Naive thymus-derived CD4-positive, alpha-beta T cell (primary cell): Measurements from ENCODE around the gene MRPL43. TPM values are rescaled to one million over a fixed set of nuclear protein-coding genes. Genes with fewer than 3 reads are reported as not detected.
"Not testable (repeated sequence)": the region's sequence is repeated elsewhere in the genome, so short reads cannot be mapped to it uniquely, and the experiment has no call there.

Experiments
- ATAC-seq: fragments of 150-1000 bp; cut with Tn5 transposase; 2 replicates; pipeline ENCODE4 v1.10.0; 2021; ENCODE audit warnings: mild to moderate bottlenecking, moderate library complexity
- CTCF ChIA-PET: fragments of 350-600 bp; sonication (Branson Sonifier 250); formaldehyde crosslinking; loops from one replicate; lab custom pipeline; 2021; ENCODE audit warnings: antibody characterized with exemption; lab: Charles Lee
- POLR2A ChIA-PET: fragments of 350-600 bp; sonication (Branson Sonifier 250); formaldehyde crosslinking; loops from one replicate; lab custom pipeline; 2021; ENCODE audit warnings: antibody characterized with exemption, inconsistent platforms; lab: Charles Lee
- DNase-seq, 9 donors: peaks; one replicate each; pipeline versions ENCODE4 v3.0.0 to v3.0.0-alpha.2; 2020 to 2022; ENCODE audit warnings: mixed read lengths in 1 of 9
- H3K27ac ChIP-seq: one replicate; pipeline ENCODE4 v1.7.0; 2013; ENCODE audit warnings: mild to moderate bottlenecking, low read depth, low read length, moderate library complexity
- H3K27me3 ChIP-seq, 2 donors: one replicate each; pipeline ENCODE4 v1.7.0; 2013; ENCODE audit warnings: low read length in 2 of 2, mild to moderate bottlenecking in 2 of 2, moderate library complexity in 2 of 2; ENCODE audit not compliant: control insufficient read depth in 2 of 2, insufficient read depth in 2 of 2
- H3K36me3 ChIP-seq, 3 experiments: 1 replicate in 2 of 3; 2 replicates in 1 of 3; pipeline ENCODE4 v1.7.0; 2013; ENCODE audit warnings: low read length in 3 of 3, mild to moderate bottlenecking in 3 of 3, moderate library complexity in 1 of 3; ENCODE audit not compliant: insufficient read depth in 3 of 3, control insufficient read depth in 2 of 3
- H3K4me1 ChIP-seq, 2 donors: one replicate each; pipeline ENCODE4 v1.7.0; 2013; ENCODE audit warnings: low read length in 2 of 2, mild to moderate bottlenecking in 2 of 2, moderate library complexity in 1 of 2; ENCODE audit not compliant: control insufficient read depth in 2 of 2, insufficient read depth in 2 of 2
- H3K4me3 ChIP-seq: 2 replicates; pipeline ENCODE4 v1.7.0; 2013; ENCODE audit warnings: mild to moderate bottlenecking, low read length
- H3K9me3 ChIP-seq, 3 experiments: 1 replicate in 2 of 3; 2 replicates in 1 of 3; pipeline ENCODE4 v1.7.0; 2013; ENCODE audit warnings: low read length in 3 of 3; ENCODE audit not compliant: control insufficient read depth in 2 of 3
- H3K27ac Mint-ChIP-seq, 9 donors: one replicate each; pipeline ENCODE4 v1.8.0; 2020 to 2022; ENCODE audit warnings: mixed read lengths in 9 of 9, mild to moderate bottlenecking in 8 of 9, moderate library complexity in 5 of 9, inconsistent platforms in 2 of 9
- H3K27me3 Mint-ChIP-seq, 5 donors: one replicate each; pipeline ENCODE4 v1.8.0; 2021 to 2022; ENCODE audit warnings: mixed read lengths in 5 of 5, mild to moderate bottlenecking in 1 of 5
- H3K36me3 Mint-ChIP-seq, 5 donors: one replicate each; pipeline ENCODE4 v1.8.0; 2020 to 2022; ENCODE audit warnings: mixed read lengths in 5 of 5, mild to moderate bottlenecking in 3 of 5, inconsistent platforms in 1 of 5
- H3K4me1 Mint-ChIP-seq, 7 donors: one replicate each; pipeline ENCODE4 v1.8.0; 2020 to 2022; ENCODE audit warnings: mixed read lengths in 7 of 7, mild to moderate bottlenecking in 3 of 7, inconsistent platforms in 1 of 7
- H3K4me3 Mint-ChIP-seq, 10 donors: one replicate each; pipeline ENCODE4 v1.8.0; 2020 to 2022; ENCODE audit warnings: mild to moderate bottlenecking in 10 of 10, mixed read lengths in 10 of 10, moderate library complexity in 6 of 10, inconsistent platforms in 2 of 10
- H3K9me3 Mint-ChIP-seq, 11 donors: one replicate each; pipeline ENCODE4 v1.8.0; 2020 to 2022; ENCODE audit warnings: mixed read lengths in 11 of 11, mild to moderate bottlenecking in 4 of 11, inconsistent platforms in 1 of 11, moderate library complexity in 1 of 11
- intact Hi-C, 2 donors: fragments of 100-400 bp; cut with micrococcal nuclease; formaldehyde crosslinking; loops; one replicate each; pipeline ENCODE4 v1.15.1; 2023
- polyA plus RNA-seq, 2 donors: library from polyadenylated mRNA; unstranded; fragments of 300-500 nt; fragmentation: Illumina TruSeq; gene quantifications; one replicate each; pipeline ENCODE4 v1.2.3, GENCODE V29; 2021
- total RNA-seq, 6 experiments: library from RNA in 5 of 6; stranded (reverse) in 5 of 6; gene quantifications; 1 replicate in 5 of 6; 2 replicates in 1 of 6; pipeline ENCODE4 v1.2.3 and lab custom pipeline; 2021 to 2026

MRPL43 gene
- total and polyA plus RNA-seq, 7 experiments from 2014 or later: 35.8 to 149 (median 68.3) TPM

DNA sequence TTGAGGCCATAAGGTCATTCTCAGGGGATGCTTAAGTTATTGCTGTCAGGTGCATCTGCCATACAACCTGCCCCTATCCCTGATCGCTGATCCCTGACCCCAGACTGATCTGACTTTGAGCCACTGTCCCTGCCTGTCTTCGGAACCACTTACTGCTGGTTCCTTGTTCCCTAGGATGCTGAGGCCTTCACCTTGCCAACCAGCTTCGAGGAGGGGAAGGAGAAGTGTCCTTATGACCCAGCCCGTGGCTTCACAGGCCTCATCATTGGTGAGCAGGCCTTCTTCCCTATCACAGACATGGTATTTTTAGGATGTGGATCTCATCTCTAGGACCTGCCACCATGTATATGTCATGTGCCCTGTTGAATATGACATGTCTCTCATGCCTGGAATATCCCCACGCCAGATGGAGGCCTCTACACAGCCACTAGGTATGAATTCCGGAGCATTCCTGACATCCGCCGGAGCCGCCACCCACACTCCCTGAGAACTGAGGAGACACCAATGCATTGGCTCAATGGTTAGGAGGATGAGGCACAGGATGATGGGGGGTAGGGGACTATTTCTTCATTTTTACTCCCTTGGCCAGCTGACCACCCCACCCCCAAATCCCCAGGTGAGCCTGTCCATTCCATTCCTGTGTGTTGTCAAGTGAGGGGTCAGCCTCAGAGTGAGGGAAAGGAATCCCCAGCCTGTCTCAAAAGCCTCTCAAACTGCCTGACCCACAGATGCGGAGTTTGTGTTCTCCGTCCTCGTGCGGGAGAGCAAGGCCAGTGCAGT lies 9.0 kb downstream of the MRPL43 start:
- ChIA-PET POLR2A (no interaction called here), CTCF (interaction anchor here (1.1 kb wide), 1 partner anchor 38 kb away, joined by 3 read pairs; no protein-coding TSS in a partner anchor)
- no peak for DNase-seq
- Mint-ChIP-seq H3K36me3 (peaks cover 0 to 23% (median 5%) of the 10 kb centered on the region in 5 donors), H3K4me1 (peaks cover 0 to 16% (median 0%) of the 10 kb centered on the region in 7 donors), H3K27ac (peak overlapping the region in 2 of 9 donors; percentile 38 to 58), H3K9me3 (no peaks in the 10 kb centered on the region), H3K27me3 (no peaks in the 10 kb centered on the region), H3K4me3 (no peak overlapping the region)
- H3K27ac ChIP-seq: no peak overlapping the region
- H3K27me3 ChIP-seq: no peaks in the 10 kb centered on the region
- no peaks in the 10 kb centered on the region for H3K4me1 ChIP-seq
- no peak overlapping the region for H3K4me3 ChIP-seq
- intact Hi-C loops: no loop called here
- peaks cover 0 to 39% (median 0%) of the 10 kb centered on the region in 3 experiments for H3K36me3 ChIP-seq
- no peaks in the 10 kb centered on the region for H3K9me3 ChIP-seq
- no peak for ATAC-seq

DNA sequence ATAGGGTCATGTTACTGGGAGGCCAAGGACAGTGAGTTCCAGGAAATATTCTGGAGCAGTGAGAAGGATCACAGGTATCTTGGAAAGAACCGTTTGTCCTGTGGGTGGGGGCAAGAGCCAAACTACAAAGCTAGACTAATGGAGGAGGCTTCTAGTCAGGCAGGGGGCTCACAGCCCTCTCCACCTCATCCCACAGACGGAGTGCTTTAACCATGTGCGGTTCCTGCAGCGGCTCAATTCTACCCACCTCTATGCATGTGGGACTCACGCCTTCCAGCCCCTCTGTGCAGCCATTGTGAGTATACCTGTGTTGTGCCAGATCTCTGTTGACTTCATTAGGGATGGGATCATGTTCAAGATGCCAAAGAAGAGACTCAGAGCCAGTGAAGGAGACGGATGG lies 9.9 kb downstream of the MRPL43 start:
- H3K27ac Mint-ChIP-seq: peak overlapping the region in 1 of 9 donors; percentile 66

DNA sequence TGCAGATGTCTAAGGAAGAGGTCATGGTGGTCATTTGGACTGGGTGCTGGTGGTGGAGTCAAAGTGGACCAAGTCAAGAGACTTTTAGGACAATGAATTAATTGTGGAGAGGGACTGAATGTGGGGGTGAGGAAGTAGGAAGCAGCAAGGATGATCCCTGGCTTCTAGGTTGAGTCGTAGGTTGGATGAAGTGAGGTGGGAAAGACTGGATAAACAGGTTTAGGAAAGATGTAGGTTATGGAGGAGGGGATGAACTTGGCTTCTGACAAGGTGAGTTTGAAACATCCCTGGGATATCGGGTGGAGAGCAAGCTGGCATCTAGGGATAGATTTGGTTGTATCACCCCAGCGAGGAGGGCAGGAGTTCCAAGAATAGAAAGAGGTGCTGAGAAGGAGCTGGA lies 10.4 kb downstream of the MRPL43 start:
- H3K4me3 Mint-ChIP-seq: no peak overlapping the region
- Histone ChIP-seq H3K9me3 (no peaks in the 10 kb centered on the region), H3K4me1 (no peaks in the 10 kb centered on the region), H3K4me3 (no peak overlapping the region), H3K36me3 (peaks cover 0 to 31% (median 0%) of the 10 kb centered on the region in 3 experiments), H3K27me3 (no peaks in the 10 kb centered on the region), H3K27ac (no peak overlapping the region)
- H3K36me3 Mint-ChIP-seq: peaks cover 0 to 18% (median 0%) of the 10 kb centered on the region in 5 donors
- H3K9me3 Mint-ChIP-seq: no peaks in the 10 kb centered on the region
- DNase-seq (no peak), ATAC-seq (no peak)
- H3K27ac Mint-ChIP-seq: peak overlapping the region in 4 of 9 donors; percentile 2 to 66 (median 38)
- CTCF ChIA-PET: interaction anchor here (0.6 kb wide), 2 partner anchors 63 to 467 kb away, joined by 3 to 7 read pairs; no protein-coding TSS in a partner anchor
- intact Hi-C loops: no loop called here
- POLR2A ChIA-PET: interaction anchor here (1.2 kb wide), 1 partner anchor 12 kb away, joined by 3 read pairs; no protein-coding TSS in a partner anchor
- H3K27me3 Mint-ChIP-seq: no peaks in the 10 kb centered on the region
- peaks cover 0 to 8% (median 0%) of the 10 kb centered on the region in 7 donors for H3K4me1 Mint-ChIP-seq

More for the DNA sequence above, 9.9 kb downstream of the MRPL43 start:
- Histone ChIP-seq H3K9me3 (no peaks in the 10 kb centered on the region), H3K4me3 (no peak overlapping the region), H3K36me3 (peaks cover 0 to 31% (median 0%) of the 10 kb centered on the region in 3 experiments), H3K4me1 (no peaks in the 10 kb centered on the region), H3K27me3 (no peaks in the 10 kb centered on the region), H3K27ac (no peak overlapping the region)
- ChIA-PET POLR2A (interaction anchor here (1.2 kb wide), 1 partner anchor 13 kb away, joined by 3 read pairs; no protein-coding TSS in a partner anchor), CTCF (interaction anchor here (0.6 to 1.1 kb wide), 2 partner anchors 39 to 468 kb away, joined by 3 read pairs; no protein-coding TSS in a partner anchor)
- ATAC-seq (no peak), DNase-seq (no peak)
- Mint-ChIP-seq H3K9me3 (no peaks in the 10 kb centered on the region), H3K36me3 (peaks cover 0 to 23% (median under 1%) of the 10 kb centered on the region in 5 donors), H3K4me1 (peaks cover 0 to 12% (median 0%) of the 10 kb centered on the region in 7 donors), H3K4me3 (no peak overlapping the region), H3K27me3 (no peaks in the 10 kb centered on the region)
- intact Hi-C loops: no loop called here

- CTCF ChIA-PET: interaction anchor here (0.7 to 1.0 kb wide), 2 partner anchors 23 to 30 kb away, joined by 3 read pairs; no protein-coding TSS in a partner anchor
- H3K4me3 ChIP-seq, ATAC-seq, H3K9me3 ChIP-seq, DNase-seq, H3K4me1 Mint-ChIP-seq, H3K27me3 ChIP-seq, H3K27ac Mint-ChIP-seq, H3K4me1 ChIP-seq, H3K36me3 Mint-ChIP-seq, H3K27me3 Mint-ChIP-seq, intact Hi-C loops, H3K4me3 Mint-ChIP-seq, H3K27ac ChIP-seq, H3K9me3 Mint-ChIP-seq, POLR2A ChIA-PET: not testable (repeated sequence)
- H3K36me3 ChIP-seq: peaks cover 0 to 18% (median 0%) of the 10 kb centered on the region in 3 experiments
Measured at GRCh38 chr10:100975397-100975796, 11.9 kb downstream of the MRPL43 start.

DNA sequence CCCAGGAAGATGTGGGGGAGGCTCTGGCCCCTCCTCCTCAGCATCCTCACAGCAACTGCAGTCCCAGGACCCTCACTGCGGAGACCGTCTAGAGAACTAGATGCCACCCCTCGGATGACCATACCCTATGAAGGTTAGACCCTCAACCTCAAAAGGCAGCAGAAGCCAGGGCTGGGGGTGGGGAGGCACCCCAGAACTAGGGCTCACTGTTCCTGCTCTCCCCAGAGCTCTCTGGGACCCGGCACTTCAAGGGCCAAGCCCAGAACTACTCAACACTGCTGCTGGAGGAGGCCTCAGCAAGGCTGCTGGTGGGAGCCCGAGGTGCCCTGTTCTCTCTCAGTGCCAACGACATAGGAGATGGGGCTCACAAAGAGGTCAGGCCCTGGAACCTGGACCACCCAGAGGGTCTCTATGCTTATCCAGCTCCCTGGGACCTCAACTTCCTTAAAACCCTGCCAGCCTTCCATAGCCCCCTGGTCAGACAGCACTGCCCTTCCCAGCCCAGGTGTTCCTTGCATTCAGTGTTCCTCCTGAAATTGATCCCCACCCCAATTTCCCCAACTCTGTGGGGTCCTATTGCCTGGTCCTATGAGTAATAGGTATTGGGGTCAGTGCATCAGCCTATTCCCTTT lies 14.3 kb downstream of the MRPL43 start:
- CTCF ChIA-PET: no interaction called here
- no peaks in the 10 kb centered on the region for H3K36me3 ChIP-seq
- H3K9me3 ChIP-seq: no peaks in the 10 kb centered on the region
- intact Hi-C loops: no loop called here
- no peaks in the 10 kb centered on the region for H3K9me3 Mint-ChIP-seq
- no peak for ATAC-seq
- H3K36me3 Mint-ChIP-seq: no peaks in the 10 kb centered on the region
- H3K27ac Mint-ChIP-seq: peak overlapping the region in 1 of 9 donors; percentile 39
- H3K4me3 Mint-ChIP-seq: no peak overlapping the region
- no peak overlapping the region for H3K4me3 ChIP-seq
- POLR2A ChIA-PET: interaction anchor here (0.7 kb wide), 1 partner anchor 709 kb away, joined by 3 read pairs; no protein-coding TSS in a partner anchor
- no peak for DNase-seq
- no peak overlapping the region for H3K27ac ChIP-seq
- H3K27me3 Mint-ChIP-seq: peaks cover 0 to 5% (median 0%) of the 10 kb centered on the region in 5 donors
- peaks cover 4 to 12% of the 10 kb centered on the region in 2 donors for H3K4me1 ChIP-seq
- H3K27me3 ChIP-seq: no peaks in the 10 kb centered on the region
- H3K4me1 Mint-ChIP-seq: peaks cover 2 to 18% (median 15%) of the 10 kb centered on the region in 7 donors

DNA sequence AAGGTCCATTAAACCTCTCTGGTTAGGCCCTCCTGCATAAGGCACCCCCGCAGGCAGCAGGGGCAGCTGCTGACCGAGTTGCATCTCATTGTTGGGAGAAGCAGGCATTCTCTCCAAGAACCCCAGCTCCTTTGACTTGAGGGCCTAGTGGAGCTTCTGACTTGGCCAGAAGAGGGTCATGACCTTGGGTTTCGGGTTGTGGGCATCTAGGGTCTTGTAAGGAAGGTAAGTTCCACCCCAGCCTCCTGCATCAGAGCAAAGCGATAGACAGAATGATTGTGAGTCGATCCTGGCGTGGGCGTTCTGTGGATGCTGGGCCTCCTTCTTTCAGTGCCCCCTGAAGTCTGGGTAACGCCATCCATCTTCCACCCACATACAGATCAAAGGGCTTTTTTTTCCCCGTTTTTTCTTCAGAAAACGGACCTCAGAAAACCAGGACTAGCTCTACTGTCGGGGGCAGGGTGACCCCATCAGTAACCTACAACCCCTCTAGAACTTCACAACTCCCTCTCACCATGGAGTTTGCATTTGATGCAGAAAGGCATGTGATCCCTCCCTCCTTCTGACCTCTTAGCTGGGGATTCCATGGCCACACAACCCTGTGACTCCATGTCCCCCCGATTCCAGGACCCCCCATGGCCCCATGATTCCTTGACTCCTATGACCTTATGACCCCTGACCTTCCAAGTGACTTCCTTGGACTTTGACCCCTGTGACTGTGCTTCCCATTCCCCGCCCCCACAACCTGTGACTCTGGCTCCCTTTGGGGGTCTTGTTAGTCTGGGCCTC lies 15.0 kb downstream of the MRPL43 start:
- Mint-ChIP-seq H3K4me1 (peaks cover 4 to 18% (median 14%) of the 10 kb centered on the region in 7 donors), H3K4me3 (no peak overlapping the region), H3K27me3 (peaks cover 0 to 5% (median 0%) of the 10 kb centered on the region in 5 donors), H3K36me3 (no peaks in the 10 kb centered on the region), H3K9me3 (no peaks in the 10 kb centered on the region), H3K27ac (peak overlapping the region in 1 of 9 donors; percentile 39)
- intact Hi-C loops: no loop called here
- no peak overlapping the region for H3K27ac ChIP-seq
- ChIA-PET CTCF (no interaction called here), POLR2A (no interaction called here)
- peaks cover 4 to 12% of the 10 kb centered on the region in 2 donors for H3K4me1 ChIP-seq
- H3K36me3 ChIP-seq: no peaks in the 10 kb centered on the region
- no peak for DNase-seq
- H3K9me3 ChIP-seq: no peaks in the 10 kb centered on the region
- no peaks in the 10 kb centered on the region for H3K27me3 ChIP-seq
- no peak overlapping the region for H3K4me3 ChIP-seq
- ATAC-seq: no peak
